Activated effector memory CD4-positive, alpha-beta T cell treated with anti-CD3 and anti-CD28 coated beads, Interleukin-2, amount 50 U/mL, for 16 hours (primary cell): Measurements from ENCODE around the gene CHCHD3.
A peak's percentile ranks its signal among the peaks of the same experiment; 100 is the strongest.

Experiments
- DNase-seq: peaks from one replicate; pipeline ENCODE4 v3.0.0-alpha.2; 2020

CHCHD3 gene

GRCh38 chr7:133081599-133082389 is at the start of gene CHCHD3:
TSS of gene CHCHD3 (minus strand) at chr7:133082090. CDS start at chr7:133081937, 153 bp downstream.
- peak; percentile 99 for DNase-seq

- no peak for DNase-seq
Observed at GRCh38 chr7:133130166-133130565, 48.3 kb upstream of the CHCHD3 start.

GRCh38 chr7:133126422-133126821 is 44.5 kb upstream of the CHCHD3 start:
- no peak for DNase-seq

- DNase-seq: no peak
Observed at GRCh38 chr7:133124974-133125373, 43.1 kb upstream of the CHCHD3 start.

GRCh38 chr7:133121175-133121844 is 39.4 kb upstream of the CHCHD3 start:
- no peak for DNase-seq

- DNase-seq: no peak
Observed at GRCh38 chr7:133119067-133119466, 37.2 kb upstream of the CHCHD3 start.

- DNase-seq: no peak
Observed at GRCh38 chr7:133118261-133118660, 36.4 kb upstream of the CHCHD3 start.

GRCh38 chr7:133117452-133117851 is 35.6 kb upstream of the CHCHD3 start:
- DNase-seq: no peak

GRCh38 chr7:133115596-133115995 is 33.7 kb upstream of the CHCHD3 start:
- no peak for DNase-seq

GRCh38 chr7:133114519-133114918 is 32.6 kb upstream of the CHCHD3 start:
- DNase-seq: no peak

- no peak for DNase-seq
Observed at GRCh38 chr7:133112976-133113375, 31.1 kb upstream of the CHCHD3 start.

GRCh38 chr7:133112335-133112734 is 30.4 kb upstream of the CHCHD3 start:
- no peak for DNase-seq

- no peak for DNase-seq
Observed at GRCh38 chr7:133110312-133110711, 28.4 kb upstream of the CHCHD3 start.

GRCh38 chr7:133109816-133110215 is 27.9 kb upstream of the CHCHD3 start:
- no peak for DNase-seq

- no peak for DNase-seq
Observed at GRCh38 chr7:133108023-133108422, 26.1 kb upstream of the CHCHD3 start.

GRCh38 chr7:133102276-133103060 is 20.6 kb upstream of the CHCHD3 start:
- no peak for DNase-seq

- no peak for DNase-seq
Observed at GRCh38 chr7:133099633-133100286, 17.9 kb upstream of the CHCHD3 start.

- no peak for DNase-seq
Observed at GRCh38 chr7:133095119-133095671, 13.3 kb upstream of the CHCHD3 start.

- no peak for DNase-seq
Observed at GRCh38 chr7:133091943-133092464, 10.1 kb upstream of the CHCHD3 start.

- no peak for DNase-seq
Observed at GRCh38 chr7:133082390-133082766, 488 bp upstream of the CHCHD3 start.

GRCh38 chr7:133081119-133081598 is 731 bp downstream of the CHCHD3 start:
- DNase-seq: peak; percentile 63

- DNase-seq: no peak
Observed at GRCh38 chr7:133079296-133079695, 2.6 kb downstream of the CHCHD3 start.
